Loucy (cell line): ENCODE data around the gene DZANK1.

Experiments
- CTCF ChIP-seq: fragments of 200-600 bp; sonication (generic); conservative IDR thresholded peaks from 2 replicates; pipeline ENCODE4 v1.5.1; 2014; ENCODE audit warnings: mild to moderate bottlenecking, antibody characterized with exemption, low read length
- EZH2phosphoT487 ChIP-seq: fragments of 200-600 bp; IDR thresholded peaks from 2 replicates; pipeline ENCODE4 v1.6.1; 2018; ENCODE audit warnings: antibody characterized with exemption, mild to moderate bottlenecking, moderate library complexity, borderline replicate concordance

- 0 out of 2 replicates have a peak, but pooled peaks have one; percentile 16 for TF ChIP-seq CTCF
- no peak for TF ChIP-seq EZH2phosphoT487
Observed at GRCh38 chr20:18359854-18360253, 107.0 kb downstream of the DZANK1 start.
